ENCODE data around the gene COX10. TPM values are rescaled to one million over a fixed set of nuclear protein-coding genes. Genes with fewer than 3 reads are reported as not detected.

COX10 gene
- total RNA-seq, 1 donor from 2014 or later = 41.7 TPM

- peaks cover 6% of the 10 kb centered on the region for H3K9me3 Mint-ChIP-seq
- intact Hi-C loops (cut with micrococcal nuclease) = no loop called here
- no peak overlapping the region for H3K4me3 Mint-ChIP-seq
- H3K4me1 Mint-ChIP-seq (ENCODE audit: low read depth) = peaks cover 13% of the 10 kb centered on the region
- H3K36me3 Mint-ChIP-seq (ENCODE audit: low read depth) = peaks cover 36% of the 10 kb centered on the region
- no peaks in the 10 kb centered on the region for H3K27me3 Mint-ChIP-seq (ENCODE audit: insufficient read depth)
- DNase-seq (ENCODE audit: low spot score) = no peak
- H3K27ac Mint-ChIP-seq = no peak overlapping the region
These were observed 17.6 kb upstream of the COX10 start for GRCh38 chr17:14051692-14052091.

- H3K36me3 Mint-ChIP-seq (ENCODE audit: low read depth) = peaks cover 38% of the 10 kb centered on the region
- peaks cover 6% of the 10 kb centered on the region for H3K9me3 Mint-ChIP-seq
- intact Hi-C loops (cut with micrococcal nuclease) = no loop called here
- no peak overlapping the region for H3K4me3 Mint-ChIP-seq
- no peak overlapping the region for H3K27ac Mint-ChIP-seq
- peaks cover 24% of the 10 kb centered on the region for H3K4me1 Mint-ChIP-seq (ENCODE audit: low read depth)
- no peak for DNase-seq (ENCODE audit: low spot score)
- no peaks in the 10 kb centered on the region for H3K27me3 Mint-ChIP-seq (ENCODE audit: insufficient read depth)
These were observed 16.3 kb upstream of the COX10 start for GRCh38 chr17:14052886-14053615.

- Mint-ChIP-seq H3K36me3 (ENCODE audit: low read depth) (peaks cover 55% of the 10 kb centered on the region), H3K4me1 (ENCODE audit: low read depth) (peaks cover 48% of the 10 kb centered on the region), H3K27me3 (ENCODE audit: insufficient read depth) (no peaks in the 10 kb centered on the region), H3K27ac (no peak overlapping the region), H3K4me3 (no peak overlapping the region), H3K9me3 (peaks cover 6% of the 10 kb centered on the region)
- intact Hi-C loops (cut with micrococcal nuclease) = loop anchor here (2.0 kb wide), 1 partner anchor 15 kb away; no protein-coding TSS in a partner anchor
- DNase-seq (ENCODE audit: low spot score) = no peak
These were observed 11.7 kb upstream of the COX10 start for GRCh38 chr17:14057591-14057990.

- peaks cover 52% of the 10 kb centered on the region for H3K36me3 Mint-ChIP-seq (ENCODE audit: low read depth)
- peaks cover 51% of the 10 kb centered on the region for H3K4me1 Mint-ChIP-seq (ENCODE audit: low read depth)
- no peaks in the 10 kb centered on the region for H3K27me3 Mint-ChIP-seq (ENCODE audit: insufficient read depth)
- no peak for DNase-seq (ENCODE audit: low spot score)
- H3K9me3 Mint-ChIP-seq = peaks cover 6% of the 10 kb centered on the region
- H3K27ac Mint-ChIP-seq = no peak overlapping the region
- H3K4me3 Mint-ChIP-seq = no peak overlapping the region
- intact Hi-C loops (cut with micrococcal nuclease) = no loop called here
These were observed 11.3 kb upstream of the COX10 start for GRCh38 chr17:14058051-14058450.

- no peak for DNase-seq (ENCODE audit: low spot score)
- Mint-ChIP-seq H3K4me1 (ENCODE audit: low read depth) (peaks cover 59% of the 10 kb centered on the region), H3K36me3 (ENCODE audit: low read depth) (peaks cover 56% of the 10 kb centered on the region), H3K27me3 (ENCODE audit: insufficient read depth) (no peaks in the 10 kb centered on the region), H3K4me3 (no peak overlapping the region), H3K27ac (no peak overlapping the region), H3K9me3 (peaks cover 5% of the 10 kb centered on the region)
- intact Hi-C loops (cut with micrococcal nuclease) = loop anchor here (10.0 kb wide), 1 partner anchor 364 kb away; no protein-coding TSS in a partner anchor
These were observed 8.6 kb upstream of the COX10 start for GRCh38 chr17:14060706-14061105.

GRCh38 chr17:14061666-14062560 lies 7.4 kb upstream of the COX10 start:
- Mint-ChIP-seq H3K9me3 (peaks cover 6% of the 10 kb centered on the region), H3K27me3 (ENCODE audit: insufficient read depth) (no peaks in the 10 kb centered on the region), H3K36me3 (ENCODE audit: low read depth) (peaks cover 57% of the 10 kb centered on the region), H3K4me3 (no peak overlapping the region), H3K27ac (no peak overlapping the region), H3K4me1 (ENCODE audit: low read depth) (peaks cover 63% of the 10 kb centered on the region)
- intact Hi-C loops (cut with micrococcal nuclease) = loop anchor here (10.0 kb wide), 1 partner anchor 363 kb away; no protein-coding TSS in a partner anchor
- no peak for DNase-seq (ENCODE audit: low spot score)

- Mint-ChIP-seq H3K36me3 (ENCODE audit: low read depth) (peaks cover 36% of the 10 kb centered on the region), H3K4me1 (ENCODE audit: low read depth) (peaks cover 73% of the 10 kb centered on the region), H3K27me3 (ENCODE audit: insufficient read depth) (no peaks in the 10 kb centered on the region), H3K9me3 (peaks cover 6% of the 10 kb centered on the region), H3K27ac (no peak overlapping the region), H3K4me3 (peak overlapping the region; percentile 97)
- DNase-seq (ENCODE audit: low spot score) = no peak
- intact Hi-C loops (cut with micrococcal nuclease) = loop anchor here (10.0 kb wide), 1 partner anchor 357 kb away; no protein-coding TSS in a partner anchor
These were observed 2.0 kb upstream of the COX10 start for GRCh38 chr17:14067347-14067746.

GRCh38 chr17:14068542-14069250 lies 608 bp upstream of the COX10 start:
- Mint-ChIP-seq H3K9me3 (peaks cover 6% of the 10 kb centered on the region), H3K36me3 (ENCODE audit: low read depth) (peaks cover 46% of the 10 kb centered on the region), H3K4me1 (ENCODE audit: low read depth) (peaks cover 80% of the 10 kb centered on the region), H3K27me3 (ENCODE audit: insufficient read depth) (no peaks in the 10 kb centered on the region), H3K4me3 (peak overlapping the region; percentile 97), H3K27ac (peak overlapping the region; percentile 94)
- intact Hi-C loops (cut with micrococcal nuclease) = loop anchor here (1.0 to 10.0 kb wide), 7 partner anchors 12 to 1050 kb away; partner anchors contain the start of genes ELAC2 and HS3ST3B1
- DNase-seq (ENCODE audit: low spot score) = no peak

- peak overlapping the region; percentile 86 for H3K27ac Mint-ChIP-seq
- DNase-seq (ENCODE audit: low spot score) = no peak
- peak overlapping the region; percentile 97 for H3K4me3 Mint-ChIP-seq
- H3K9me3 Mint-ChIP-seq = peaks cover 6% of the 10 kb centered on the region
- peaks cover 70% of the 10 kb centered on the region for H3K4me1 Mint-ChIP-seq (ENCODE audit: low read depth)
- no peaks in the 10 kb centered on the region for H3K27me3 Mint-ChIP-seq (ENCODE audit: insufficient read depth)
- intact Hi-C loops (cut with micrococcal nuclease) = no loop called here
- H3K36me3 Mint-ChIP-seq (ENCODE audit: low read depth) = peaks cover 47% of the 10 kb centered on the region
These were observed 1.2 kb downstream of the COX10 start for GRCh38 chr17:14070344-14070984.

GRCh38 chr17:14072881-14073280 lies 3.6 kb downstream of the COX10 start:
- Mint-ChIP-seq H3K4me3 (no peak overlapping the region), H3K27ac (peak overlapping the region; percentile 30), H3K27me3 (ENCODE audit: insufficient read depth) (no peaks in the 10 kb centered on the region), H3K9me3 (no peaks in the 10 kb centered on the region), H3K36me3 (ENCODE audit: low read depth) (peaks cover 44% of the 10 kb centered on the region), H3K4me1 (ENCODE audit: low read depth) (peaks cover 59% of the 10 kb centered on the region)
- no peak for DNase-seq (ENCODE audit: low spot score)
- intact Hi-C loops (cut with micrococcal nuclease) = no loop called here

- H3K36me3 Mint-ChIP-seq (ENCODE audit: low read depth) = peaks cover 51% of the 10 kb centered on the region
These were observed 8.7 kb downstream of the COX10 start for GRCh38 chr17:14078027-14078426.

GRCh38 chr17:14080847-14081251 lies 11.5 kb downstream of the COX10 start:
- H3K36me3 Mint-ChIP-seq (ENCODE audit: low read depth) = peaks cover 43% of the 10 kb centered on the region
- no peaks in the 10 kb centered on the region for H3K27me3 Mint-ChIP-seq (ENCODE audit: insufficient read depth)
- peaks cover 46% of the 10 kb centered on the region for H3K4me1 Mint-ChIP-seq (ENCODE audit: low read depth)
- H3K27ac Mint-ChIP-seq = peak overlapping the region; percentile 78
- no peaks in the 10 kb centered on the region for H3K9me3 Mint-ChIP-seq
- intact Hi-C loops (cut with micrococcal nuclease) = loop anchor here (1.0 to 2.0 kb wide), 2 partner anchors 12 to 38 kb away; partner anchors contain the start of gene COX10
- no peak for DNase-seq (ENCODE audit: low spot score)
- no peak overlapping the region for H3K4me3 Mint-ChIP-seq

More at GRCh38 chr17:14078027-14078426, 8.7 kb downstream of the COX10 start:
- no peak for DNase-seq (ENCODE audit: low spot score)
- H3K4me3 Mint-ChIP-seq = no peak overlapping the region
- peaks cover 50% of the 10 kb centered on the region for H3K4me1 Mint-ChIP-seq (ENCODE audit: low read depth)
- H3K27me3 Mint-ChIP-seq (ENCODE audit: insufficient read depth) = no peaks in the 10 kb centered on the region
- H3K9me3 Mint-ChIP-seq = no peaks in the 10 kb centered on the region
- H3K27ac Mint-ChIP-seq = peak overlapping the region; percentile 83
- intact Hi-C loops (cut with micrococcal nuclease) = no loop called here
